GM12891 (cell line): Measurements from ENCODE around the gene EIF3K.

Experiments
- POLR2A ChIP-seq: IDR thresholded peaks from 2 replicates; pipeline ENCODE4 v1.6.1; 2011; ENCODE audit warnings: low read depth, low read length, control low read depth
- TAF1 ChIP-seq: IDR thresholded peaks from 2 replicates; pipeline ENCODE4 v1.6.1; 2011; ENCODE audit warnings: low read depth, low read length, control low read depth

DNA sequence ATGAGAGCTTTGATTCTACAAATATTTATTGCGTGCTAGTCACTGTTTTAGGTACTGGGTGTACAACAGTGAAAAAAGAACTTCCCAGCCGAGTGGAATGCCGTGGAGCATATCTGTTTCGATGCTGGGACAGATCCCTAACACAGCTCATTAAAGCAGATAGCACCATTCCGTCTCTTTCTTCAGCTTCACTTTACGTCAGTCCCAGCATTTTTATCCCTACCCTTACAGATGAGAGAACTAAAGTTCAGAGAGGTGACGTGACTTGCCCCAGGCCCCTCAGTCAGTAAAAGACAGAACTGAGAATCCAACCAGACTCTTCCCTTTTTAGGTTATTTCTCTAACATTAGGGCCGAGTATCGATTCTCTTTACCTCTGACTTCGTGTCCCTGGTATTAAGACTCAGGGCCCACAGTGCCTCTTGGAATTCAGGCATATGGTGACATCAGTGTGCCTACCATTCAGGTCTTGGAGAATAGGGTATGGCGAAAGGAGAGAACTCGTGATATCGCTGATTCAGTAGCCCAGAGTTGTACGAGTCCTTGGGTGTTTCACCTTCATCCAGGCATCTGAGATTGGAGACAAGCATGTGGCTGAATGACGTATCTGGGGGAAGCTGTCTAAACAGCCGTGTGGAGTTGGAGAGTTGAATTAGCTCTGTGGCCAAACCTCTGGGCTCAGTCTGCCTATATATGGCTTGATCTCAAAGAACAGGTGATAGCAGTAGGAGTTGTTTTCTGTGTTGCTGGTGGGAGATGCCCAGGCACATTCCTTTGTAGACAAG, 55.6 kb downstream of the EIF3K start:
- TF ChIP-seq TAF1, result no peak
- no peak for TF ChIP-seq POLR2A
